NCI-H128 (cell line): ENCODE data around the gene SYCP1.
"Not testable (repeated sequence)": the region's sequence is repeated elsewhere in the genome, so short reads cannot be mapped to it uniquely, and the experiment has no call there.

Experiments
- DNase-seq: peaks from one replicate; lab custom pipeline; 2025; ENCODE audit not compliant: unreplicated experiment; lab: John Stamatoyannopoulos, UW

Gene SYCP1

DNA sequence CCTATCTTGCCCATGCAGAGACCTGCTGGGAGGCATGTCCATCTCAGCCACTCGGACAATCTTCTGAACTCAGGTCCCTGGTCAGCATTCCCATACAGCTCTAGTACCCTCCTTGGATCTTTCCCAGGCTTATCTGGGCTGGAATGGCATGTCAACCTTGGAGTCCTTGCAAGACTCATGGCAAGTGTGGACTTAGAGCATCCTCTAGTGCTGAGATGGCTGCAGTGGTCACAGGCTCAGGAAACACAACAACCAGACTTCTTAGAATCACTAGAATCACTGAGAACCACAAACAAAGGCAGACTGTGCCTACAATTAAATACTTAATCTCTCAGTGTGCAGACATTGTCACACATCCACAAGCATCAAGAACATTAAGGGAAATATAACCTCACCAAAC is 101.9 kb downstream of the SYCP1 start:
- no peak for DNase-seq

DNA sequence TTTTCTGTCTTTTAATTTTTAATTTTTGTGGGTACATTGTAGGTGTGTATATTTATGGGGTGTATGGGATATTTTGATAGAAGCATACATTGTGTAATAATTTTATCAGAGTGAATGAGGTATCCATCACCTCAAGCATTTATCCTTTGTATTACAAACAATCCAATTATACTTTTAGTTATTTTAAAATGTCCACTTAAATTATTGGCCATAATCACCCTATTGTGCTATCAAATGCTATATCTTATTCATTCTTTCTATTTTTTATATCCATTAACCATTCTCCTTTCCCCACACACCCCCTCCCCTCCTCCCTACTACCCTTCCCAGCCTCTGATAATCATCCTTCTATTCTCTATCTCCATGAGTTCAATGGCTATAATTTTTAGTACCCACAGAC is 104.8 kb downstream of the SYCP1 start:
- DNase-seq = no peak

GRCh38 chr1:114976891-114977290 is 122.2 kb downstream of the SYCP1 start:
- no peak for DNase-seq

DNA sequence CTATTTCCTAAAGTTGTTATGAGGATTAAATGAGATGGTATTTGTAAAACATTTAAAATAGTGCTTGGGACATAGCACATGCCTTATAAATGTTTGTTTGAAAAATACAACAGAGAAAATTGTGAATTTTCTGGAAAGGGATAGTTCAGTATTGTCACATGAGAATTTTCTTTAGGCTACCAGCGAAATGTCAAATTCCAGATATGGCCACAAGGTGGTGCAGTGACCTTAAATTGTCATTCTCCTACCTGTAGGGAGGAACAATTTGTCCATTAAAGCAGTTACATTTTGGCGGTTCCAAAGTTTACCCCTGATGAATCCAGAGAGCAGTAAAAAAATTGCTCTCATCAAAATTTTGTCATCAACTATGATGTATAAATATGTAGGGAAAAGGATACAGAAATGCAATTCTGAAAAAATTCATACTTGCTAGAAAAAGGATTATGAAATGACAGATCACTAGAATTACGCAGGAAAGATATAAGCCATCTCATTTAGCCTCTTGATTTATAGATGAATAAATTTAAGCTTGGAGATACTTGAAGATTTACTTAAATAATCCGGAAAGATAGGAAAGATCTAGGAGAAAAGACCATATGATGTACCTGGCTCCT is 124.7 kb downstream of the SYCP1 start:
- DNase-seq = no peak

- no peak for DNase-seq
These were observed 127.6 kb downstream of the SYCP1 start for GRCh38 chr1:114982251-114982650.

DNA sequence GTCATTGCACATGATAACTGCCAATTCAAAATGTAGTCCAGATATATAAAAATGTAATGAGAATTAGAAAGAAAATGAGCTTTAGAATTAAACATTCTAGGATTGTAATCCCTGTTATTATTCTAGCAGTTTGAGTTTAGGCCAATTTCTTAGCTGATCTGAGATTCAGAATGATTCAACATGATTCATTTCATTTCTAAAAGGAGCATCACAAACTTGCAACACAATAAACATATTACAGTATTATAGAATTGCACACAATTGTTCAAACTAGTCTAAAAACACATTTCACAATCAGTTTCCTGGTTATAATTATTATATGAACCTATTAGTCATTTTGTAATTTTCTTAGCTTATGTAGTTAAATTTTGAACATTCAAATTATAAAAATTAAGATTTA is 131.6 kb downstream of the SYCP1 start:
- no peak for DNase-seq

DNA sequence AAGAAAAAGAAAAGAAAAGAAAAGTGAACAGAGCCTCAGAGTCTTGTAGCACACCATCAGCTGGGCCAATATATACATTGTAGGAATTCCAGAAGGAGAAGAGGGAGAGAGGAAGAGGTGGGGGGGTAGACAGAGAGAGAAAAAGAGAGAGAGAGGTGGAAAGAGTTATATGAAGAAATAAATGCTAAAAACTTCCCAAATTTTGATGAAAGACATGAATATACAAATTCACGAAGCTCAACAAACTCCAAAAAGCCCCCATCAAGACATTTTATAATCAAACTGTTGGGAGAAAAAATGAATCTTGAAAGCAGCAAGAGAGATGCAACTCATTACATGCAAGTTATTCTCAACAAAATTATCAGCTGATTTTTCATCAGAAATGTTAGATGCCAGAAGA is 133.4 kb downstream of the SYCP1 start:
- no peak for DNase-seq

DNA sequence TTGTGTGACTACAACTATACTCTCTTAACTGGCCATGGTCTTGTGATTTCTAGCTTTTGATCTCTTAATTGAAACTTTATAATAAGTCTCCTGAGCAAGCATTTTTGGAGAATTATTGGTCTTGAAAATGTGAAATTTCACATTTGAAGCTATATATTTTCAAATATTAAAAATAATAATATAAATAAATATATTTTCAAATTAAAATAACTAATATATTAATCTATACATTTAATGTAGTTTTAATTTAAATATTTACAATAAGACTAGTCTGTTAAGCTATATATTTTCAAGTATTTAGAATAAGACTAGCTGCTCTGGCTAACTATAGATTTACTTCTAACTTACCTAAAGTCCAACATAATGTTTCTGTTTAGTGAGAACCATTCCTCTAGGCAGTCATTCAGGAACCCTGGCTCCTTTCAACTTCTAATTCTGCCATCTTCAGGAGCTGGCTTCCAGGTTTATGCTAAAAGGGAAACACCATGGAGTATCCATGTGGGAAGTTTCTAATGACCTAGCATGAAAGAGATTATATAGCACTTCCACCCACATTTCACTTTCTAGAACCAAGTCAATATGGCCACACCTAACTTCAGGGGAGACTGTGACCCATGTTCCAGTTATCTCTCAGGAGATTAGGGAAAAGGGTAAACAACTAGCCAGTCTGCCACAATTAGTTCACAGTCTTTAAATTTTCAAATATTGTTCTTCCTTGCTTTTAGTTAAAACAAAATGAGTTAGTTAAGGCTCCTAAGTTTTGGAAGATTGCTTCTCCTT is 143.0 kb downstream of the SYCP1 start:
- DNase-seq = no peak

DNA sequence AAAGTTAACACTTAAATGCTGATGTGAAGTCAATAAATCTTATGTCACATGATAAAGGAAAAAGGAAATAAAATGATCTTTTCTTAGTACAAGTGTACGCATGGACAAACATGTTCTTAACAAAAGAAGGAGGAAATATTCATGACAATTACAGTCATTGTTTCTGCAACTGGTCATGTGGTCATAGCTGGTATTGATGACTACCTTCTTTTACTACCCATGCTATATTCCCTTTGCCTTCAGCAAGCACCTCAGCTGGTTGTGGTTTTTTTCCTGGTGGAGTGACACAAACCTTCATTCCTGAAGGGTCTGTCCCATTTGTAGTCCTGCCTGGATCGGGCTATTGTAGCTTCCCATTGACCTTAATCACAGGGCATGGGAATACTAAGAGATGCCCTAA is 151.5 kb downstream of the SYCP1 start:
- no peak for DNase-seq

DNA sequence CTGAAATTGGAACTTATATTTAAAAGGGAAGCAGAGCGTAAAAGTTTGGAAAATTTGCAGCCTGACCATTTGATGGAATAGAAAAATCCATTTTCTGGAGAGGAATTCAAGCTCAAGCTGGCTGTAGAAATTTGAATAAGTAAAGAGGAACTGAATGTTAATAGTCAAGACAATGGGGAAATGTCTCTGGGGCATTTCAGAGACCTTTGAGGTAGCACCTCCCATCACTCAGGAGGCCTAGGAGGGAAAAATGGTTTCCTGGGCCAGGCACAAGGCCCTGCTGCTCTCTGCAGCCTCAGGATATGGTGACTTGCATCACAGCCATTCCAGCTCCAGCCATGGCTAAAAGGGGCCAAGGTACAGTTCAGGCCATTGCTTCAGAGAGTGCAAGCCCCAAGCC is 157.3 kb downstream of the SYCP1 start:
- DNase-seq = no peak

- DNase-seq = no peak
These were observed 157.8 kb downstream of the SYCP1 start for GRCh38 chr1:115012434-115012833.

DNA sequence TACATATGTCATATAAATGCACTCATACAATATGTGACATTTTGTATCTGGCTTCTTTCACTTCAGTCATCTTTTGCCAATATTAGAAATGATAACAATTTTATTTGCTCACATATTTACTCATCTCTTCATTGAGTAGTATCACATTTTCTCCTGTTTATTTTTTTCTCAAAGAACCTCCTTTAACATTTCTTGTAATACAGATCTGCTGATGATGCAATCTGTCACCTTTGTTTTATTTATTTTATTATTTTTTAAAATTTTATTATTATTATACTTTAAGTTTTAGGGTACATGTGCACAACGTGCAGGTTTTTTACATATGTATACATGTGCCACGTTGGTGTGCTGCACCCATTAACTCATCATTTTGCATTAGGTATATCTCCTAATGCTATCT is 159.1 kb downstream of the SYCP1 start:
- no peak for DNase-seq

GRCh38 chr1:115019549-115019948 is 164.9 kb downstream of the SYCP1 start:
- not testable (repeated sequence) for DNase-seq

- DNase-seq = no peak
These were observed 166.5 kb downstream of the SYCP1 start for GRCh38 chr1:115021145-115021544.

DNA sequence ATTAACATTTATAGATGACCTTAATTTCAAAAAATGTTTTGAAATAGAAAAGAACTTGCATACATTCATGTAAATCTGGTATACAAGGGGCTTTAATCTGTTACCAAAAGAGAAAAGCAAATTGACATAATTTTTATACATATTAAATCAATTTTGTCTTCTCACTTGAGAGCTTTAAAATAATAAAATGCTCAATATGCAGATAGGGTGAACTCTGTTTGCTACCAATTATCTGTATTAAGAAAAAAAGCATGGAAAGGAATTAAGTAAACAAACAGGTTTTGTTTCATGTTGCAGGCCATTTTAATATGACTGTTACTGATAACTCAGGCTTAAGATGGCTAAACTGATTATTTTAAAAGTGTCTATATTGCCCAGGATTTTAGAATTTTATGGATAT is 168.9 kb downstream of the SYCP1 start:
- no peak for DNase-seq

DNA sequence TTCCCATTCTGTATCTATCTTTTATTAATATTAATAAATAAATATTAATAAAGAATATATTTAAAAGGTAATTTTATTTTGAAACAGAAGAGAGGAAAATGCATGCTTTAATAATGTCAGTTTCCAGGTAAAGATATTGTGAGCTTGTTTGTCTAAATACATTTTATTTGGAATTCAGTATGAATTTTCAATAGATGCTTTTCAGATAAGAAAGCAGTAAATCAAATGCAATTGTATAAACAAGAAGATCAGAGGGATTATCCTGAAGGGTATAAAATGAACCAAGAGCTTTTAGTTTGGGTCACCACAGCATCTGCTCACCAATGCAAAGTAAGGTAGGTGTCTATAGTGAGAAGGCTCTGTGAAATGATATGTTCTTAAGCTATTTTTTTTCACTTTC is 174.9 kb downstream of the SYCP1 start, which contains the start of gene TSHB:
Gene TSHB, plus strand, starts transcription at position 301 of the 400 bp plus-strand sequence. CDS start 3,537 bp downstream, outside the sequence.
- DNase-seq = no peak

GRCh38 chr1:115031595-115031994 is 176.9 kb downstream of the SYCP1 start:
- DNase-seq = no peak

DNA sequence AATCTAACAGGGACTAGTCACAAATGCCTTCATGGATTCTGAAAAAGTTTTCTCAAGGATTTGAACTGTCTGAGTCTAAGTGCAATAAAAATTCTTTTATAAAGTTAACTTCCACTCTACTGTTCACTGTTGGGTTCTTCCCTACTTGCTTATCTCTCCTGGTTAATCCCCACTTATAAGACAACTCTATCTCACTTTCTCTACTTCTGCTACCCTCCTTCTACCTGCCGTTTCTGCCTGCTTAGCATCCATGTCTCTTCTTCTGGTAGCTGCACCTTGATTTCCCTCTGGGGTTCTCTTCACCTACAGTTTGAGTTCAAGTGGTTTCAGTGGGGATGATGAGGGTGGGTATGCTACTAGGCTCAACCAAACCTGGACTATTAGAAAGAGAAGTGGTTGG is 181.0 kb downstream of the SYCP1 start:
- no peak for DNase-seq

- no peak for DNase-seq
These were observed 182.3 kb downstream of the SYCP1 start for GRCh38 chr1:115036814-115037507.

GRCh38 chr1:115040501-115040900 is 185.8 kb downstream of the SYCP1 start:
- no peak for DNase-seq

- no peak for DNase-seq
These were observed 187.0 kb downstream of the SYCP1 start for GRCh38 chr1:115041654-115042053.
